ENCODE measurements around the gene KCTD2.
"Not testable (repeated sequence)": the region's sequence is repeated elsewhere in the genome, so short reads cannot be mapped to it uniquely, and the experiment has no call there.

Gene KCTD2

GRCh38 chr17:75004371-75004770 is 42.7 kb upstream of the KCTD2 start:
- Histone ChIP-seq H3K27me3 (ENCODE audit: insufficient read depth, poor library complexity, severe bottlenecking) (no peaks in the 10 kb centered on the region), H3K4me3 (replicated peaks; ENCODE audit: insufficient read depth, low read length) (no peak overlapping the region)
- TF ChIP-seq POLR2AphosphoS5 (IDR thresholded peaks at IDR 0.05; ENCODE audit: low read depth) (no peak), GABPA (IDR thresholded peaks at IDR 0.05; ENCODE audit: low read depth) (no peak), SPI1 (IDR thresholded peaks at IDR 0.05; ENCODE audit: borderline replicate concordance, low read depth) (no peak)
- TF ChIP-seq, protein P1, sequence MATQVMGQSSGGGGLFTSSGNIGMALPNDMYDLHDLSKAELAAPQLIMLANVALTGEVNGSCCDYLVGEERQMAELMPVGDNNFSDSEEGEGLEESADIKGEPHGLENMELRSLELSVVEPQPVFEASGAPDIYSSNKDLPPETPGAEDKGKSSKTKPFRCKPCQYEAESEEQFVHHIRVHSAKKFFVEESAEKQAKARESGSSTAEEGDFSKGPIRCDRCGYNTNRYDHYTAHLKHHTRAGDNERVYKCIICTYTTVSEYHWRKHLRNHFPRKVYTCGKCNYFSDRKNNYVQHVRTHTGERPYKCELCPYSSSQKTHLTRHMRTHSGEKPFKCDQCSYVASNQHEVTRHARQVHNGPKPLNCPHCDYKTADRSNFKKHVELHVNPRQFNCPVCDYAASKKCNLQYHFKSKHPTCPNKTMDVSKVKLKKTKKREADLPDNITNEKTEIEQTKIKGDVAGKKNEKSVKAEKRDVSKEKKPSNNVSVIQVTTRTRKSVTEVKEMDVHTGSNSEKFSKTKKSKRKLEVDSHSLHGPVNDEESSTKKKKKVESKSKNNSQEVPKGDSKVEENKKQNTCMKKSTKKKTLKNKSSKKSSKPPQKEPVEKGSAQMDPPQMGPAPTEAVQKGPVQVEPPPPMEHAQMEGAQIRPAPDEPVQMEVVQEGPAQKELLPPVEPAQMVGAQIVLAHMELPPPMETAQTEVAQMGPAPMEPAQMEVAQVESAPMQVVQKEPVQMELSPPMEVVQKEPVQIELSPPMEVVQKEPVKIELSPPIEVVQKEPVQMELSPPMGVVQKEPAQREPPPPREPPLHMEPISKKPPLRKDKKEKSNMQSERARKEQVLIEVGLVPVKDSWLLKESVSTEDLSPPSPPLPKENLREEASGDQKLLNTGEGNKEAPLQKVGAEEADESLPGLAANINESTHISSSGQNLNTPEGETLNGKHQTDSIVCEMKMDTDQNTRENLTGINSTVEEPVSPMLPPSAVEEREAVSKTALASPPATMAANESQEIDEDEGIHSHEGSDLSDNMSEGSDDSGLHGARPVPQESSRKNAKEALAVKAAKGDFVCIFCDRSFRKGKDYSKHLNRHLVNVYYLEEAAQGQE (IDR thresholded peaks at IDR 0.05; ENCODE audit: insufficient replicate concordance, low read depth): no peak
- TF ChIP-seq, protein P2, sequence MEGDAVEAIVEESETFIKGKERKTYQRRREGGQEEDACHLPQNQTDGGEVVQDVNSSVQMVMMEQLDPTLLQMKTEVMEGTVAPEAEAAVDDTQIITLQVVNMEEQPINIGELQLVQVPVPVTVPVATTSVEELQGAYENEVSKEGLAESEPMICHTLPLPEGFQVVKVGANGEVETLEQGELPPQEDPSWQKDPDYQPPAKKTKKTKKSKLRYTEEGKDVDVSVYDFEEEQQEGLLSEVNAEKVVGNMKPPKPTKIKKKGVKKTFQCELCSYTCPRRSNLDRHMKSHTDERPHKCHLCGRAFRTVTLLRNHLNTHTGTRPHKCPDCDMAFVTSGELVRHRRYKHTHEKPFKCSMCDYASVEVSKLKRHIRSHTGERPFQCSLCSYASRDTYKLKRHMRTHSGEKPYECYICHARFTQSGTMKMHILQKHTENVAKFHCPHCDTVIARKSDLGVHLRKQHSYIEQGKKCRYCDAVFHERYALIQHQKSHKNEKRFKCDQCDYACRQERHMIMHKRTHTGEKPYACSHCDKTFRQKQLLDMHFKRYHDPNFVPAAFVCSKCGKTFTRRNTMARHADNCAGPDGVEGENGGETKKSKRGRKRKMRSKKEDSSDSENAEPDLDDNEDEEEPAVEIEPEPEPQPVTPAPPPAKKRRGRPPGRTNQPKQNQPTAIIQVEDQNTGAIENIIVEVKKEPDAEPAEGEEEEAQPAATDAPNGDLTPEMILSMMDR (IDR thresholded peaks at IDR 0.05; ENCODE audit: insufficient read depth, low read length): no peak

DNA sequence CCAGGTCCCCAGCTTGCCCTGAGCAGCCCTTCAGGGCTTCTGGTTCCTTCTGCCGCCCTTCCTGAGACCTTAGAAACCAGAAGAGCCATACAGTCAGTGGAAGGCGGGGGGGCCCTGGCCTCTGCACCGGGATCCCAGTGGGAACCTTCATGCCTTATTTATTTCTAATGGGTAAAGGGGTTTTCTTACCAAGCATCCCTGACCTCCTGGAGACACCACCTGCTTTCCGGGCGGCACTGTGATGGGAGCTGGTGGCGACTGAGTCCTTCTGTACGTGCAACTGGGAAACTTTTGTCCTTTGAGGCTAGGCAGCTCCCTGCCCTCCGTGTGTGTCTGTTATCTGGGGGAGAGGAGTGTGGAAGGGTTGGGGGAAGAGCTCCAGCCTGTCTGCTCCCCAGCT is 41.7 kb upstream of the KCTD2 start:
- DNase-seq (ENCODE audit: low read depth in 1 of 2, low spot score in 1 of 2): no peak
- H3K27ac ChIP-seq (replicated peaks): no peak overlapping the region
- H3K27me3 ChIP-seq (ENCODE audit: insufficient read depth, poor library complexity, severe bottlenecking): no peaks in the 10 kb centered on the region
- H3K4me3 ChIP-seq (replicated peaks; ENCODE audit: insufficient read depth, low read length): no peak overlapping the region
- TF ChIP-seq, protein P1 (IDR thresholded peaks at IDR 0.05; ENCODE audit: insufficient replicate concordance, low read depth): no peak
- TF ChIP-seq POLR2AphosphoS5 (IDR thresholded peaks at IDR 0.05; ENCODE audit: low read depth): no peak

More at GRCh38 chr17:75004371-75004770, 42.7 kb upstream of the KCTD2 start:
- no peak for DNase-seq (ENCODE audit: low read depth in 1 of 2, low spot score in 1 of 2)
- no peak overlapping the region for H3K27ac ChIP-seq (replicated peaks)

- H3K27me3 ChIP-seq (ENCODE audit: insufficient read depth, poor library complexity, severe bottlenecking); DNase-seq (ENCODE audit: low read depth in 1 of 2, low spot score in 1 of 2); H3K4me3 ChIP-seq (replicated peaks; ENCODE audit: insufficient read depth, low read length): not testable (repeated sequence)
These were observed 40.9 kb upstream of the KCTD2 start for GRCh38 chr17:75006084-75006483.

DNA sequence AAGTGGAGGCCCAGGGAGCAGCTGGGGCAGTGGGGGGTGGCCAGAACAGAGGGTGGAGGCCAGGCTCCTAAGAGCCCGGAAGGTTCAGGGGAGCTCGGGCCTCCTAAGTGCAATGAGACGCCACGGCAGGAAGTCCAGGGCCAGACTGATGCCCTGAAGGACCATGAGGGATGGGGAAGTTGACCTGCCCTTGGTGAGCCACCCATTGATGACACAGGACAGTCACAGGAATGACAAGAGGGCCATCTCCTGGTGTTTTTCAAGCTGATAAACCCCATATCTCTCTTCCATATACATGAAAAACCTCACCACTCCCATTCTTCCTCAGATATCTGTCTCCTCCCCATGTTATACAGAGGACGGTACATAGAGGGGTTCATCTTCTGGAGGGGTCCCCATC is 40.4 kb upstream of the KCTD2 start:
- H3K27me3 ChIP-seq (ENCODE audit: insufficient read depth, poor library complexity, severe bottlenecking): no peaks in the 10 kb centered on the region
- TF ChIP-seq POLR2AphosphoS5 (IDR thresholded peaks at IDR 0.05; ENCODE audit: low read depth) (no peak), SPI1 (IDR thresholded peaks at IDR 0.05; ENCODE audit: borderline replicate concordance, low read depth) (no peak), GABPA (IDR thresholded peaks at IDR 0.05; ENCODE audit: low read depth) (no peak)
- TF ChIP-seq, protein P1 (IDR thresholded peaks at IDR 0.05; ENCODE audit: insufficient replicate concordance, low read depth): no peak
- TF ChIP-seq, protein P2 (IDR thresholded peaks at IDR 0.05; ENCODE audit: insufficient read depth, low read length): no peak
- no peak overlapping the region for H3K27ac ChIP-seq (replicated peaks)
- H3K4me3 ChIP-seq (replicated peaks; ENCODE audit: insufficient read depth, low read length): no peak overlapping the region
- peak in 1 of 2 experiments; percentile 56 for DNase-seq (ENCODE audit: low read depth in 1 of 2, low spot score in 1 of 2)

More at GRCh38 chr17:75006084-75006483, 40.9 kb upstream of the KCTD2 start:
- not testable (repeated sequence) for H3K27ac ChIP-seq (replicated peaks)
